LHCN-M2 (cell line): Measurements from ENCODE around the gene PIGU. TPM values are rescaled to one million over a fixed set of nuclear protein-coding genes. Genes with fewer than 3 reads are reported as not detected.
"Not testable (repeated sequence)": the region's sequence is repeated elsewhere in the genome, so short reads cannot be mapped to it uniquely, and the experiment has no call there.

Experiments used
- DNase-seq: peaks from one replicate; pipeline ENCODE4 v3.0.0-alpha.2; 2012; ENCODE audit warnings: low read depth
- total RNA-seq: library from RNA; depleted of rRNA; stranded (reverse); fragments of >200 nt; gene quantifications from 2 replicates; pipeline ENCODE4 v1.2.3, GENCODE V29; 2014; rRNA removed

Gene PIGU
- total RNA-seq, 1 experiment from 2014 or later: 23.8 TPM

- no peak for DNase-seq
These were observed 161.9 kb downstream of the PIGU start for GRCh38 chr20:34514897-34515483.

- DNase-seq: not testable (repeated sequence)
These were observed 162.9 kb downstream of the PIGU start for GRCh38 chr20:34514034-34514433.

- no peak for DNase-seq
These were observed 163.9 kb downstream of the PIGU start for GRCh38 chr20:34512955-34513419.

- DNase-seq: peak; percentile 22
These were observed 164.5 kb downstream of the PIGU start for GRCh38 chr20:34512266-34512954.

GRCh38 chr20:34511891-34512265 is 165.0 kb downstream of the PIGU start:
- DNase-seq: no peak

GRCh38 chr20:34510575-34510974 is 166.3 kb downstream of the PIGU start:
- DNase-seq: no peak

Other genes starting within 250 kb of the PIGU start
- 133 and 177 TPM in 2 replicates for gene DYNLRB1, start 160.7 kb downstream of the PIGU start, total RNA-seq
- gene MAP1LC3A, start 118.4 kb downstream of the PIGU start, total RNA-seq: 41.0 and 44.2 TPM in 2 replicates
- 2.2 and 3.9 TPM in 2 replicates for gene TP53INP2, start 27.3 kb upstream of the PIGU start, total RNA-seq
- gene NCOA6, start 148.6 kb upstream of the PIGU start, total RNA-seq: 5.5 and 10.1 TPM in 2 replicates
- 5.7 and 7.3 TPM in 2 replicates for gene GGT7, start 195.8 kb upstream of the PIGU start, total RNA-seq
- 19.5 and 24.5 TPM in 2 replicates for gene ACSS2, start 199.5 kb upstream of the PIGU start, total RNA-seq